HG03097 (cell line): ENCODE measurements around the gene FGF5.
"Not testable (repeated sequence)": the region's sequence is repeated elsewhere in the genome, so short reads cannot be mapped to it uniquely, and the experiment has no call there.

Experiments used
- ATAC-seq: cut with Tn5 transposase; IDR thresholded peaks from one replicate; pipeline ENCODE4 v1.9.1; 2021; ENCODE audit not compliant: unreplicated experiment, low FRiP score

The FGF5 gene

GRCh38 chr4:80266253-80266901 is at the start of gene FGF5:
Gene FGF5 (plus strand): TSS chr4:80266664. CDS start chr4:80266825, 161 bp downstream.
- ATAC-seq, result no peak

GRCh38 chr4:80219301-80220025 is 47.0 kb upstream of the FGF5 start:
- no peak for ATAC-seq

GRCh38 chr4:80220711-80221110 is 45.8 kb upstream of the FGF5 start:
- ATAC-seq, result no peak

GRCh38 chr4:80221161-80221560 is 45.3 kb upstream of the FGF5 start:
- no peak for ATAC-seq

- no peak for ATAC-seq
Measured at GRCh38 chr4:80225595-80225994, 40.9 kb upstream of the FGF5 start.

GRCh38 chr4:80226094-80226493 is 40.4 kb upstream of the FGF5 start:
- ATAC-seq, result no peak

- no peak for ATAC-seq
Measured at GRCh38 chr4:80228460-80228859, 38.0 kb upstream of the FGF5 start.

GRCh38 chr4:80229128-80229527 is 37.3 kb upstream of the FGF5 start:
- ATAC-seq, result no peak

- peak; percentile 82 for ATAC-seq
Measured at GRCh38 chr4:80229590-80229989, 36.9 kb upstream of the FGF5 start.

GRCh38 chr4:80231180-80231579 is 35.3 kb upstream of the FGF5 start:
- ATAC-seq, result no peak

GRCh38 chr4:80232707-80233370 is 33.6 kb upstream of the FGF5 start:
- ATAC-seq, result no peak

- ATAC-seq, result no peak
Measured at GRCh38 chr4:80233390-80233789, 33.1 kb upstream of the FGF5 start.

GRCh38 chr4:80235451-80235850 is 31.0 kb upstream of the FGF5 start:
- no peak for ATAC-seq

- no peak for ATAC-seq
Measured at GRCh38 chr4:80237992-80238391, 28.5 kb upstream of the FGF5 start.

- no peak for ATAC-seq
Measured at GRCh38 chr4:80239480-80240150, 26.8 kb upstream of the FGF5 start.

GRCh38 chr4:80240976-80241375 is 25.5 kb upstream of the FGF5 start:
- ATAC-seq, result no peak

GRCh38 chr4:80243274-80244018 is 23.0 kb upstream of the FGF5 start:
- no peak for ATAC-seq

GRCh38 chr4:80247484-80247883 is 19.0 kb upstream of the FGF5 start:
- not testable (repeated sequence) for ATAC-seq

- no peak for ATAC-seq
Measured at GRCh38 chr4:80249144-80249543, 17.3 kb upstream of the FGF5 start.

- ATAC-seq, result no peak
Measured at GRCh38 chr4:80252427-80252826, 14.0 kb upstream of the FGF5 start.

- no peak for ATAC-seq
Measured at GRCh38 chr4:80252953-80253352, 13.5 kb upstream of the FGF5 start.
